ENCODE data around the gene GPA33.

DNA sequence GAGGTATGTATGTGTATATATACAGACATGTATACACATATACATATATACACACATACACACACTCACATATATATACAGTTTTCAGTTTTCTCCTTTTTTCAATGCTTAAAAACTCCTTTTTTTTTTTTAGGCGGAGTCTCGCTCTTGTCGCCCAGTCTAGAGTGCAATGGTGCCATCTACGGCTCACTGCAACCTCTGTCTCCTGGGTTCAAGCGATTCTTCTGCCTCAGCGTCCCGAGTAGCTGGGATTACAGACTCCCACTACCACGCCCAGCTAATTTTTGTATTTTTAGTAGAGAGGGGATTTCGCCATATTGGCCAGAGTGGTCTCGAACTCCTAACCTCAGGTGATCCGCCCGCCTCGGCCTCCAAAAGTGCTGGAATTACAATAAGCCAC lies 30.7 kb upstream of the GPA33 start:
- TF ChIP-seq POLR2AphosphoS5 (IDR thresholded peaks at IDR 0.05; ENCODE audit: borderline replicate concordance, low read depth, low read length) = no peak
- TF ChIP-seq EZH2 (IDR thresholded peaks at IDR 0.05) = no peak
- TF ChIP-seq FOXP2 (optimal IDR thresholded peaks at IDR 0.05; ENCODE audit: control extremely low read depth, extremely low read length, insufficient read depth) = no peak
